ENCODE results near the gene ATP8B3. TPM values are rescaled to one million over a fixed set of nuclear protein-coding genes. Genes with fewer than 3 reads are reported as not detected.

Gene ATP8B3
- total RNA-seq, 1 experiment from 2014 or later, result 9.6 TPM

DNA sequence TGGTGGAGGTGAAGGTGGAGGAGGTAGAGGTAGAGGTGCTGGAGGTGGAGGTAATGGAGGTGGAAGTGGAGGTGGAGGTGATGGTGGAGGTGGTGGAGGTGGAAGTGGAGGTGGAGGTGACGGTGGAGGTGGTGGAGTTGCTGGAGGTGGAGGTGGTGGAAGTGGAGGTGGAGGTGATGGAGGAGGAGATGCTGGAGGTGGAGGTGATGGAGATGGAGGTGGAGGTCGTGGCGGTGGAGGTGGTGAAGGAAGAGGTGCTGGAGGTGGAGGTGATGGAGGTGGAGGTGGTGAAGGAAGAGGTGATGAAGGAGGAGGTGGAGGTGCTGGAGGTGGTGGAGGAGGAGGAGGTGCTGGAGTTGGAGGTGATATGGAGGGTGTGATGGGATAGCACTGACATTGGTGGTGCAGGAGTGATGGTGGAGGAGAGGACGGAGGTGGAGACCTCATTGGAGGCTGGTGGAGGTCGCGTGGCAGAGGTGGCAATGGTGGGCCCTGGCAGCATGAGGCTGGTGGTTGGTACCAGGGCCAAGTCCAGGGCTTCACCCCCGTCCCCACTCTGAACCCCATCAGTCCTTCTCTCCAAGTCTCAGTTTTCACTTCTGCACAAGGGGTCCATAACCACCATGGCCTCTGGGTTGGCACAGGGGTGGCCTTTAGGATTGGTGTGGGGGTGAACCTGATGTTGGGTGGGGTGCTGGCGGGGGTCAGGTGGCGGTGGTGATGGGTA lies 43.0 kb downstream of the ATP8B3 start:
- DNase-seq, result no peak
- TF ChIP-seq CTCF (conservative IDR thresholded peaks at IDR 0.05), result no peak
- Histone ChIP-seq H2BK12ac (ENCODE audit: insufficient read length, low read depth, low read length) (no peak overlapping the region), H3K23me2 (ENCODE audit: insufficient read length, low read depth, low read length, poor library complexity, severe bottlenecking) (no peaks in the 10 kb centered on the region), H2BK15ac (ENCODE audit: low read depth, low read length) (no peak overlapping the region), H4K5ac (ENCODE audit: insufficient read length, low read depth, low read length) (no peak overlapping the region), H3K18ac (ENCODE audit: insufficient read length, low read depth, low read length) (no peak overlapping the region), H2AK5ac (ENCODE audit: insufficient read length, low read length) (no peak overlapping the region), H2AFZ (ENCODE audit: low read length) (no peak overlapping the region), H3K27ac (ENCODE audit: insufficient read length, low read depth, low read length) (no peak overlapping the region), H3K79me1 (ENCODE audit: insufficient read depth, low read depth, low read length, poor library complexity, severe bottlenecking) (no peaks in the 10 kb centered on the region), H3K79me2 (ENCODE audit: insufficient read depth, low read length) (no peaks in the 10 kb centered on the region), H3K9me3 (ENCODE audit: control insufficient read depth, low read depth, low read length) (peaks cover 10% of the 10 kb centered on the region), H3K9ac (ENCODE audit: extremely low read depth, insufficient read length, low read length) (no peak overlapping the region), H2BK5ac (ENCODE audit: insufficient read length, low read length) (no peak overlapping the region), H4K91ac (ENCODE audit: insufficient read length, low read depth, low read length) (no peak overlapping the region), H3K4me1 (ENCODE audit: insufficient read depth, low read length) (0 out of 2 replicates have a peak, but pooled peaks cover 4% of the 10 kb centered on the region), H3K4me2 (ENCODE audit: insufficient read depth, insufficient read length, low read length) (no peak overlapping the region), H4K8ac (replicated peaks; ENCODE audit: insufficient read length, low read depth, low read length) (no peak overlapping the region), H3K23ac (ENCODE audit: insufficient read length, low read depth, low read length) (no peak overlapping the region), H2BK20ac (ENCODE audit: low read depth, low read length, poor library complexity, severe bottlenecking) (no peak overlapping the region), H3K4ac (ENCODE audit: low read depth, low read length) (no peak overlapping the region), H3K56ac (ENCODE audit: insufficient read length, low read depth, low read length) (no peak overlapping the region), H3K14ac (ENCODE audit: insufficient read depth, low read length) (no peak overlapping the region; the same call in 1 of the 2 replicates), H4K20me1 (ENCODE audit: control insufficient read depth, insufficient read depth, insufficient read length) (peaks cover 2% of the 10 kb centered on the region), H2BK120ac (ENCODE audit: low read depth, low read length, poor library complexity, severe bottlenecking) (no peak overlapping the region), H3T11ph (ENCODE audit: low read length) (no peak overlapping the region), H3K27me3 (ENCODE audit: insufficient read depth, low read length) (peaks cover 48% of the 10 kb centered on the region)
- Mint-ChIP-seq H3K9me3 (peaks cover 20 to 28% of the 10 kb centered on the region in 2 experiments), H3K36me3 (ENCODE audit: insufficient read depth in 1 of 3, low read depth in 3 of 3) (peaks cover 0 to 7% (median 0%) of the 10 kb centered on the region in 3 experiments; a peak in 3 of 7 replicates), H3K4me3 (no peak overlapping the region), H3K27me3 (ENCODE audit: low read depth) (peaks cover 98% of the 10 kb centered on the region), H3K4me1 (peaks cover 0 to 27% of the 10 kb centered on the region in 2 experiments; a peak in 3 of 4 replicates), H3K27ac (no peak overlapping the region)
- WGBS (ENCODE audit: extremely low coverage, insufficient read length, low lambda C conversion rate), result no CpG with 5 or more reads among the region's 9 CpGs

All from H9 (cell line).